ENCODE results near the gene FBL.

DNA sequence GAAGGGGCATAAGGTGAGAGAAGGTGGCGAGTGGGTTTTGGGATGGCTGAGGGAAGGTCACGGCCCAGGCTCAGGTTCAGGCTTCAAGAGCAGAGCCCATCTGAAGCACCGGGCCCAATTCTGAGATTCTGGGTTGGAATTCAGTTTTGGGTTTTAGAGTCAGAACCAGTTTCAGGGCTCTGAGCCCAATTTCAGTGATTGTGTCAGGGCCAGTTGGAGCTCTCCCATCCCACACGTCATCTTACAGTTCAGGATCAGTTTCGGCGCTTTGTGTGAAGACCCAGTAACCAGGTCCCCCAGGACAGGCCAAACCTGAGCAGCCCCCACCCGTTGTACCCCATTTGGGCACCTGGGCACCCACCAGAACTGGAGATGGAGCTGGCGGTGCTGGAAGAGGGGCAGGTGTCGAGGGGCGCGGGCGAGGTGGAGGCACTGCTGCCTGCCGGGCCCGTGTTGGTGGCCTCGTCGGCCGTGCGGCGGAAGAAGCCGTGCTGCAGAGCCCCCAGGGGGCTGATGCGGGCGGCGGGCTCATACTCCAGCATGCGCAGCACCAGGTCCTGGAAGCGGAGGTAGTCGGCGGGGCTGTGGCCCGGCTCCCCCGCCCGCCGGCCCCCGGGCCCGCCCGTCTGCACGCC, 19.8 kb downstream of the FBL start:
- TF ChIP-seq, protein P1, sequence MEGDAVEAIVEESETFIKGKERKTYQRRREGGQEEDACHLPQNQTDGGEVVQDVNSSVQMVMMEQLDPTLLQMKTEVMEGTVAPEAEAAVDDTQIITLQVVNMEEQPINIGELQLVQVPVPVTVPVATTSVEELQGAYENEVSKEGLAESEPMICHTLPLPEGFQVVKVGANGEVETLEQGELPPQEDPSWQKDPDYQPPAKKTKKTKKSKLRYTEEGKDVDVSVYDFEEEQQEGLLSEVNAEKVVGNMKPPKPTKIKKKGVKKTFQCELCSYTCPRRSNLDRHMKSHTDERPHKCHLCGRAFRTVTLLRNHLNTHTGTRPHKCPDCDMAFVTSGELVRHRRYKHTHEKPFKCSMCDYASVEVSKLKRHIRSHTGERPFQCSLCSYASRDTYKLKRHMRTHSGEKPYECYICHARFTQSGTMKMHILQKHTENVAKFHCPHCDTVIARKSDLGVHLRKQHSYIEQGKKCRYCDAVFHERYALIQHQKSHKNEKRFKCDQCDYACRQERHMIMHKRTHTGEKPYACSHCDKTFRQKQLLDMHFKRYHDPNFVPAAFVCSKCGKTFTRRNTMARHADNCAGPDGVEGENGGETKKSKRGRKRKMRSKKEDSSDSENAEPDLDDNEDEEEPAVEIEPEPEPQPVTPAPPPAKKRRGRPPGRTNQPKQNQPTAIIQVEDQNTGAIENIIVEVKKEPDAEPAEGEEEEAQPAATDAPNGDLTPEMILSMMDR (IDR thresholded peaks at IDR 0.05): no peak
- TF ChIP-seq POLR2A (IDR thresholded peaks at IDR 0.05) (no peak), EP300 (IDR thresholded peaks at IDR 0.05) (no peak)

All from ovary (tissue), 3 donors.